Fibroblast of gingiva (primary cell): Measurements from ENCODE around the gene ROBO1.

Source experiments
- DNase-seq: peaks from one replicate; pipeline ENCODE4 v3.0.0-alpha.2; 2011; ENCODE audit warnings: low read depth

ROBO1 gene

DNA sequence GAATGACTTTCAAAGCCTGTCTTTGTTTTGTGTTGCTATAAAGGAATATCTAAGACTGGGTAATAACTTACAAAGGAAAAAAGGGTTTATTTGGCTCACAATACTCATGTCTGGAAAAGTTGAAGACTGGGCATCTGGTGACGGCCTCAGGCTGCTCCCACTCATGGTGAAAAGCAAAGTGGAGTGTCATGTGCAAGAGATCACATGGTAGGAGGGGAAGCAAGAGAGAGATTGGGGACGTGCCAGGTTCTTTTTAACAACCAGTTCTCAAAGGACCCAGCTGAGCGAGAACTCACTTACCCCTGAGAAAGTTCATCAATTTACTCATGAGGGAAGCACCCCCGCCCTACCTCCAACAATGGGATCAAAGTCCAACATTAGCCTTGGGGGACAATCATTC is 929.4 kb downstream of the ROBO1 start:
- DNase-seq: no peak

DNA sequence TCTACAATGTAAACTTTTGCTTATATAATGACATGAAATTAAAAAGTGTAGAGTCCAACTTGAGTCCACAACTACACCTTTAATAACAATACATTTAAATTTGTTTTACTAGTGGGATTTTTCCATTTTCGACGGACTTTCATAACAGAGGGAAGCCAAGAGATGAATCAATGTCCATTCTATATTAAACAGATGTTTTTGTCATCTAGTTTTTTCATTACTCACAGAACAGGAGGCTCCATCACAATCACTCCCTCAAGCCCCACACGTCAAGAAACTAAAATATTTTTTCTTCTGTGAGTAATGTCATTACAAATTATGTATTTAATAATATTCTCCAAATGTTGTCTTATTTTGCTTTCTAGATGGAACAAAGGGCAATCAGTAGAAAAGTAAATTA is 932.9 kb downstream of the ROBO1 start:
- DNase-seq: no peak

DNA sequence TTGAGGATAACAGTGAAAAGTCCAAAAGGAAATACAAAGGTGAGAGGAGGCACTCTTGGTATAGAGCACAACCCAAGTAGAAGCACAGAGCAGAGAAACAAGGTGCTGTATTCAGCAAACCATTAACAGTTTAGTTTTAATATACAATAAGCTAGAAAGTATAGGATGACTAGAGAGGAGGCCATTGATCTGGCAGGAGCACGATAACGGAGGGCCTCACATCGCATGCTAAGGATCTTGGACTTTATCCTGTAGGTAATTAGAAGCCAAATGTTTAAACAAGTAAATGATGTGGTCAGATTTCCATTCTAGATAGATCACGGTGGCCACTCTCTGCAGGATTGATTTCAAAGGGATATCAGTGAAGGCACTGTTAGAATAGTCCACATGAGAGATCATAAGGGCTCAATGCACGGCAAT is 935.0 kb downstream of the ROBO1 start:
- DNase-seq: no peak

DNA sequence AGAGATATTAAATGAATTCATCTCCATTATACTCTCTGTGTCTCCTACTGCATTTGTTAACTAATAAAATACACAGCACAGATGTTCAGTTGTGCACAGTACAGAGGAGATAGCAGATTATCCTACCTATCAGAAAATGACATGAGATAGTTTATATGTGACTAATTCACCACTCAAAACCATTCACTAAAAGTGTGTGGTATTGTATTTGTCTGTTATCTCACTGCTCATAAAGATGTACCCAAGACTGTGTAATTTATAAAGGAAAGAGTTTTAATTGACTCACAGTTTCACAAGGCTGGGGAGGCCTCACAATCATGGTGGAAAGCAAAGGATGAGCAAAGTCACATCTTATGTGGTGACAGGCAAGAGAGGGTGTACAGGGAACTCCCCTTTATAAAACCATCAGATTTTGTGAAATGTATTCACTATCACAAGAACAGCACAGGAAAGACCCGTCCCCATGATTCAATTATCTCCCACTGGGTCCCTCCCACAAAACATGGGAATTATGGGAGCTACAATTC is 936.3 kb downstream of the ROBO1 start:
- no peak for DNase-seq

DNA sequence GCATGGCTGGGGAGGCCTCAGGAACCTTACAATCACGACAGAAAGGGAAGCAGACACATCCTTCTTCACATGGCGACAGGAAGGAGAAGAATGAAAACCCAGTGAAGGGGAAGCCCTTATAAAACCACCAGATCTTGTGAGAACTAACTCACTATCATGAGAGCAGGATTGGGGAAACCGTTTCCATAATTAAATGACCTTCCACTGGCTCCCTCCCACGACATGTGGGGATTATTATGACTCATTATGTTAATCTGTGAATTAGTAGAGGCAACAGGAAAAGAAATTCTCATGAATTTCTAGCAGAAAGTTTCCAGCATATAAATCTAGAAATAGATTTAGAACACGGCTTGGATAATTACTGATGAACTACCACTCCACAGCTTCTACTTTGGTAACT is 937.3 kb downstream of the ROBO1 start:
- DNase-seq: no peak

DNA sequence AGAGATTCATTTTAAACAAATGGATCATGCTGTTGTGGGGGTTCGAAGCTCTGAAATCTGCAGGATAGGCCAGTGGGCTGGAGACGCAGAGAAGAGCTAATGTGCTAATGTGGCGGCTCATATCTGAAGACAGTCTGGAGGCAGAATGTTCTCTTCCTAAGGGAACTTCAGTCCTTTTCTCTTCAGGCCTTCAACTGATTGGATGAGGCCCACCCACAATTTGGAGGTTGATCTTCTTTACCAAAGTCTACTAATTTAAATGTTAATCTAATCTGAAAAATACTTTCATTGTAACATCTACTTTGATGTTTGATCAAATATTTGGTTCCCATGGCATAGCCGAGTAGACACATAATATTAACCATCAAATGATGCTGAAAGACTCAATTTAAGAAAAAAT is 940.2 kb downstream of the ROBO1 start:
- DNase-seq: no peak

DNA sequence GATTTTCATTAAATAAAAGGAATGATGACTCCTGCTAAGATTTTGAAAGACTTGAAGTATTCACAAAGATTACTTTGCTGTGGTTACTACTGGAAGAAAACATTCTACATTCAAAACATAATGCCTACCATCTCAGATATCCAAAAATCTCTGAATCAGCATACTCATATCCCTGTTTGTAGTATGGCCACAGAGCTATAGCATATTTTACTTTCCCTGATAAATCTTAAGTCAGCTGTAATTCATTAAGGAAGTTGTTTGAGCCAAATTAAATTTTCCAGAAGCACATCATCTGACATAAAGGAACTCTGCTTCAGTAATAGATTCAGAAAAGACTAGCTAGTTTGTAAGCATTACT is 942.0 kb downstream of the ROBO1 start:
- DNase-seq: peak; percentile 67

DNA sequence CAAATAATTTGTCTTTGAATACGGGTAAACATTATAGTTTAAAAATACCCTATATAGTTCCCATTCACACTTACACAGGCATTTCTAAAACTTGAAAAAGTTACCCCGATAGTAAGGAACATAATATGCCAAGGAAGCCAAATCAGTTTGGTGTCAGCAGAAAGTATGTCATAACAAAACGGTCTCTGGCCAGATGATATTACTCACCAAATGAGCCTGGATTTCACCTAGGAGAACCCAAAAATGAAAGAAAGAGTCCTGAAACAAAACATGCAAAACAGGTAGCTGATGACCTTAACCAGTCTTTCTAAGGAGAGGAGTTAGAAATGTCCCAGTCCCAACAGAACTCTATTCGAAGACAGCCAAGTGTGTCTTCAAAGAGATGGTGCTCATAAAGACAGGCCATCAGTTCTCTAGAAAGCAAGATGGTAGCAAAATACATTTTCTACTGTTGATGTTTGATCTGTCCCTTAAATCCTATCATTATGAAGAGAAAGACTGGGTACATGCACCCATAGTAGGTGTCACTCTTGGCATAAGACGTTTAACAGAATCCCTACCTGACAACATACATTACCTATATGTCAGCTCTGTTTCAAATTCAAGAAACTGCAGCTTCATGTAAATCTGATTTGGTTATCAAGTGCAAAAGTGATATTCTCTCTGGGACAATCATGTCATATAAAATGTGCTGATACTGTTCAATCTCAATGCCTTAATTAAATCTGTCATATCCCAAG is 942.5 kb downstream of the ROBO1 start:
- no peak for DNase-seq

DNA sequence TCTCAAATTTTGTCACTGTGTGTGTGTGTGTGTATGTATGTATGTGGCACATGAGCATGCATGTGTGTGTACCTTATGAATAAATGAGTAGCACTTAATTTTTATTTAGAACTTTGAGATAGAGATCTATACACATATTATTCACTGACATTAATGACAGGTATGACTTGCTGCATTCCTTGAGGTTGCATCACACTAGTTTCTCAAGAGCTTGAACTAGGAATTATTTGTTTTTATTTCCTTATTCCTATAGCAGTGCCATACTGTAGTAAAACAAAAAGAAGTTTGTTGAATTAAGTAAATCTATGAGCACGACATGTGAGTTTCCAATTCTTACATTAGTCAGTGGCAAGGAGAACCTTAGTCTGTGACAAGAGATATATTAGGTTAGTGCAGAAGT is 943.9 kb downstream of the ROBO1 start:
- DNase-seq: peak; percentile 43

DNA sequence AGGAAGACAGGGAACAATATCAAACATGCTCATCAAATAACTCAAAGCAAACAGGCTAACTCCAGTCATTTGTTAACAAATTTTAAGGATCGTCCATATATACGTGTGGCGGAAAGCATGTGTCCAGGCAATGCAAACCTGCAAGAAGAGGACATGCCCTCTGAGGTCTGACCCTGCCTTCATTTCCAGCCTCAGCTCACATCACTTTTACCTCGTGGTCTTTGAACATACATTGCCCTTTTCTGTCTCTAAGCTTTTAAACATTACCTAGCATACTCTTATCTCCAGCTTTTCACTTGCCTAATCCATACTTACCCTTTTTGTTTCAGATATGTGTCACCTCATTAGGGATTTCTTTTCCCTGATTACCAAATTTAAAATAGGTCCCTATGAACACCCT is 944.4 kb downstream of the ROBO1 start:
- DNase-seq: no peak

DNA sequence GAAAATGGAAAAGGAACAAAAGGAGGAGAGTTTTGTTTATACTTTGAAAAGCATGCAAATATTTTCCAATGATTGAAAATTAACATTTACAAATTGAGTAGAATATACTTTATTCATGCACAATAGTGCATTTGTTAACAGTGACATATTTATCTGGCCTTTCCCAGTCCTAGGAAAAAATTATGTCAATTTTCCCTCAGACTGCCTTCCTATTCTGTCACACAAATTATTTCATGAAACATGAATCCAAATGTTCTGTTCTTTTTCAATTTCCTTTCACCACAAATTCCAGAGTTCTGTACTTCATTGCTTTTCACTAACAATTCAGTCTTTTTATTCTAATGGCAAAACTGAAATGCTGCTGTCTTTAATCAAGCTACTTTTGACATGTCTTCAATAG is 945.1 kb downstream of the ROBO1 start:
- DNase-seq: no peak

DNA sequence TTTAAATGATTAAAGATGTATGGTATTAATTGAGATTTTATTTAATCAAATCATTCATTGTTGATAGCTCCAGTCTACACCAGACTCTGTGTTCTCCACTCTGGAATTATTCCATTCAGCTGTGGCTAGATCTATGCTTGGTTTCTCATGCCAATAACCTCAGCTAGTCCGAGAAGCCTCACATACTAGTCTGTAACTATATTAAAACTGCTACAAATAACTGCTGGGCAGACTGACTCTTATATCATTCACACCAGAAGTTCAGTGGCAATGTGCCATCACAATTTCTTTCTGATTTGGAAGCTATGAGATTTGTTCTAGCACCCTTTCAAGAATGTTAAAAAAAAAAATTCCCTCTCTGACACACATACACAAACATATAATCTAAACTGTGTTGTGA is 947.3 kb downstream of the ROBO1 start:
- no peak for DNase-seq

DNA sequence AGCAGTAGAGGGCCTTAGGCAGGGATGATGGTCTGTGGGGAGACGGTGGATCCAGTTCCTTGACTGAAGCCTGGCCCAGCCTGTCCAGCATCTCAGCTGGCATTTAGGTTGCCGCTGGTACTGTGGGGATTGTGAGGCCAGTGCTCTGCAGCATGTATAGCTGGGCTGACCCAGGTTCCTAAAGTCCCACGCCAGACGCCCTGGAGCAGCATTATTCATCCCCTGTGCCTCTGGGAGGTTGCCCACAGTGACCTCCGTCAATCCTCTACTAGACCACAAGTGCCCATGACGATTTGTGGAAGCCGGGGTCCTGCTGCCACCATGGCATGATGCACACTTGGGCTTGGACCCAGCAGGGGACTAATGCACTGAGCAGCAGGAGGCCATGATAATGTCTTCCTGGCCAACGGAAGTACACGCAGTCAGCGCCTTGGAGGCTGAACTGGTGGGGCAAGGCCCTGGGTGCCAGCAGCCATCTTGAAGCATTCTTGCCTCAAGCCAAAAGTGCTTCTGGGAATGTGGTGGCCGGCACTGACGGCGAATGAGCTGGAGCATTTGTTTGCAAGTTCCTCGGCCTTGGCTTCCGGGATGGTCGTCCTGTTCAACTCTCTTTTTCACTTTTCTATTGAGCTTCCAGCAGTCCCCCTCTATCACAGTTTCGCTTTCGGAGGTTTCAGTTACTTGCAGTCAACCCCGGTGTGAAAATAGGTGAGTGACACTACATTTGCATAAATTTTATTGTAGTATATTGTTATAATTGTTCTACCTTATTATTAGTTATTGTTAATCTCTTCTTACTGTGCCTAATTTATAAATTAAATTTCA is 949.4 kb downstream of the ROBO1 start:
- no peak for DNase-seq

DNA sequence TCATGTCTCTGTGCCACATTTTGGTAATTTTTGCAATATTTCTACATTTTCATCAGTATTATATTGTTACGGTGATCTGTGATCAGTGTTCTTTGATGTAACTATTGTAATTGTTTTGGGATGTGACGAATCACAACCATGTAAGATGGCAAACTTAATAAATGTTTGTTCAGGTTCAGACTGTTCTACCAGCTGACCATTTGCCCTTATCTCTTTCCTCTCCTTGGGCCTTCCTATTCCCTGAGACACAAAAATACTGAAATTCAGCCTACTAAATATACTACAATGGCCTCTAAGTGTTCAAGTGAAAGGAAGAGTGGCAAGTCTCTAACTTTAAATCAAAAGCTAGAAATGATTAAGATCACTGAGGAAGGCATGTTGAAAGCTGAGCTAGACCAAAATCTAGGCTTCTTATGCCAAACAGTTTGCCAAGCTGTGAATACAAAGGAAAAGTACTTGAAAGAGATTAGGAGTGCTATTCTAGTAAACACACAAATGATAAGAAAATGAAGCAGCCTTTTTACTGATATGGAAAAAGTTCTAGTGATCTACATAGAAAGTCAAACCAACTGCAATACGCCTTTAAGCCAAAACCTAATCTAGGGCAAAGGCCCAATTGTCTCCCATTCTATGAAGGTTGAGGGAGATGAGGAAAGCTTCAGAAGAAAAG is 952.8 kb downstream of the ROBO1 start:
- no peak for DNase-seq

DNA sequence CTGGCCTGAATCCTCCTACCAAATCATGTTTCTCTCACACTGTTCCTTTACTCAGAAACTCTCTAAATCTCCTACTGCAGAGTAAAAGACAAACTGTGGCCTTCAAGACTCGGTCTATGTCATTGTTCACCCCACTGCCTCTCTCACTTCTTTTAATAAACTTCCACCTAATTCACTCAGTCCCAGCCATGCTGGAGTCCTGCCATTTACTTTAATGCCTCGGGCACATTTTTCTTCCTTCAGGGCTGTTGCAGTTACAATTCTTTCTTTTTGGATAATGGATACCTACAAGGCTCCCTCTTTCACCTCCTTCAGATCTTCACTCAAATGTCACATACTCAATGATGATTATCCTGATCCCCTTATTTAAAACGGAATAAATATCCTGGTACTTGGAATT is 955.6 kb downstream of the ROBO1 start:
- DNase-seq: no peak

DNA sequence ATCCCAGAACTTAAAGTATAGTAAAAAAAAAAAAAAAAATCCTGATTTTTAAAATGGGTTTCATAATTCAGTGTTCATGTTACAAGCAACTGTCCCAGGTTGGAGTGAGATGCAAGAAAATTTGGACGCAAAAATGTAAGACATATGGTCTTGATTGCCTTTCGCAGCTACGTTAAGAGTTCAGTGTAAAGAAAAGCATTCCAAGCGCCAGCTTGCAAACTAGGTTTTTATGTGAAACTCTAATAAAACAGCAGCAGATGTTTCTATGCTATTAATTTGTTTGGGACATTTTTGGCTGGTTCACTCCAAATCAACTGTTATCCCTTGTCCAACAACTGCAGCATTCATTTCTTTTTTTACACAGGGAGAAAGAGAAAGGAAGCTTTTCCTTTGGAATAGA is 957.8 kb downstream of the ROBO1 start:
- peak; percentile 95 for DNase-seq

DNA sequence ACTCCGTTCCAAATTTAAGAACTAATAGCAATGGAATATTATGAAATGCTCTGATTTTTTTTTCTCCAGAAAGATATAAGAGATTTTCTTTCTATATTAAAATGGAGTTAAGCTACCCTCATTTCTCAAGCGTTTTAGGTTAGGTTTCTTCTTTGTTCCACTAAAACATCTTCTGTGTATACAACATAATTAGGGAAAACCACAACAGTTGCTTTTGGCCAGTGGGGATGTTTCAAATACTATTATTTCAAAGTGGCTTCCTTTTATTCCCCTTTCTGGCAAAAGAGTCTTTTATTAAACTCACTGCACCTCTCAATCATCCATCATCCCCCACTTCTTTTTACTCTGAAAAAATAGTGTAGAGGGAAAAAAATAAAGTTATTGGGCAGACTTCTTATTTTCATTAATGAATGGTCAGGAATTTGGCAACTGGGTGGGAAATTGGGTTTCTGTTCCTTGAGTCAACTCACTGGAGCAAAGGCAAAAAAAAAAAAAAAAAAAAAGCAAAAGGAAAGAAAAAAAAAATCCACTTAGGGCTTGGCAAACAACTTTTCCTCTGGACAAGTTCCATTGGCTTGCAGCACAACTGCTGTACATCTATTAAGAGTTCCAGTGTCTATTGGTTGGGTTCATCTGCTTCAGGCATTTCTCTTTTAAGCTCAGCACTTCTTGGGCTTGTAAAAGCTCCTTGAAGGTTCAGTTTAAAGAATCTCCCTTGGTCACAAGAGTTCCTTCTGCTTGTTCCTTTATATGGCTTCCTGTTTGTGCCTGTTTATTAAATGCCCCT is 963.4 kb downstream of the ROBO1 start:
- DNase-seq: peak; percentile 92

DNA sequence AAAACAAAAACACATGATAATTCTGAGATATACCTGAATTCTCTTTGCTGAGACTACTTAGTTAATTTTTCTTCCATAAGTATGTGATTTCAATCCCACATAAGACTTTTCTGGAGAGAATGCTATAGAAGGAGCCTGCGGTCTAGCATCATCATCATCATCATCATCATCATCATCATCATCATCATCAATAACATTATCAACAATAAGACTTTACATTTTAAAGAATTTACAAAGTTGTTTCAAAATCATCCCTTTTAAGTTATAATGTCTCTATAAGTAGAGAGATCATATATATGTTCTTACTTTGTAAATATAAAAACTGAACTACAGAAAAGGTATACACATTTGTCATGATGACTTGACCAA is 965.3 kb downstream of the ROBO1 start:
- DNase-seq: no peak

DNA sequence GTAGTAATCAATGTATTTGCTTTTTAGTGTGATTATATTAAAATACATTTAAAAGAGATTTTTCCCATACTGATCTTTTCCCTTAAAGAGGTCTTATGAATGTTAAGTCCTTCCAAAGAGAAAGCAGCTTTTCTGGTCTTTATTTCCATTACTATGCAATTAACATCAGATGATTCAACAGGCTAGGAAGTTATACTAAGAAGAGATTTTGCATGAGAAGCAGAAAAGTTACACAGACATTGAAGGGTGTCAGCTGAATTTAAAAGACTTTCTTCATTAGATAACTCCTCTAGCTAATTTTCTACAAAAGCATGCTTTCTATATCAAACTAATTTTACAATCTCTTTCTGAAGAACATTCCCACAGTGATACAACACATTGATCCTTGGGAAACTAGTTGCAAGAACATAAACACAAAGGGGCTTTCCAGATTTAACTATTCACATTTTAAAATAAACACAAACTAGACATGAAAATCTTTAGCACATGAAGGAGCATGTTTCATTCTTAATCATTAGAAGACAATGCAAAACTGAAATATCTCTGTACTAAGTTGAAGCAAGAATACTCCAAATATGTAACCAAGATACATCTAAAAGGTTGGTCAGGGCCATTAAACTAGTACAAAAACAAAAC is 965.8 kb downstream of the ROBO1 start:
- DNase-seq: no peak

DNA sequence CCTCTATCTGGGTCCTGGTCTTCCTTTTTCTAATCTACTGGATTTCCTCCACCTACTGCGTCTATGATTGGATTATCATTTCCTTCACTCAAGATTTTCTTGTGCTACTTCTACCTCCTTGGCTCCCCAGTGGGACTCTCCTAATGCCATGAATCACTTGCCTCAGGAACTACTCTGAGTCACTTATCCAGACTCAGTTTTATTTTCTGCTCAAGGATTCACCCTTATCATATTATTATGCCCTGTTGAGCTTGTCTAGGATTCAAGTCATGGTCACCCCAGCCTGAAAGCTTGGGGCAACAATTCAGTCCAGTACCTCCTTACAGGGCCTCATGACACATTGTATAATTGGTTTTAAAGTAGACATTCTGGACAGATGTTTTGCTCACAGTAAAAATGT is 968.1 kb downstream of the ROBO1 start:
- no peak for DNase-seq

DNA sequence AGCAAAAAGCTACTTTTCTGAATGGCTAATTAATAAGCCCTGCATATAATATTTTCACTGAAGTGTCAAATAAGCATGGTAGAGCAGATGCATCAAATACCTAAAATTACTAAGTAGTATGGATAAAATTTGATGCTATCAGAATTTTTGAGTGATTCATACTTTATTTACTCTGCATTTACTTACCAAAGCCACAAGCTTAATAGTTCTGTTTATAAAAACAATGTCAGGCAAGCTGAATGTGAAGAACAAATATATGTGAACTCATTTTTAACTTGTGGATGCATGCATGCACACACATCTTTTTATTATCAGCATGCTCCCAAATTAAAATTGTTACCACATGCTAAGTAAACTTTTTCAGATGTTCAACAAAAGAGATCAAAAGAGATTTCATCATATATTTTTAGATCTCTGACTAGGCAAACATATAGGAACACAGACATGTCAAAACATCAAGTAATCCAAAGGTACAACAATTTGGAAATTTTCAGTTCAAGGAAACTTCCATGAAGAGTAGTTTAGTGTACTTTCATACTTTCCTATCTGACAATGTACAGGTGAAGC is 969.4 kb downstream of the ROBO1 start:
- peak; percentile 37 for DNase-seq
